ENCODE results near the gene CAMSAP1. TPM values are rescaled to one million over a fixed set of nuclear protein-coding genes. Genes with fewer than 3 reads are reported as not detected.

Gene CAMSAP1
- polyA plus RNA-seq, 4 donors = 1.6 to 6.7 (median 3.2) TPM

- DNase-seq = no peak
- Histone ChIP-seq H3K36me3 (ENCODE audit: control insufficient read depth in 3 of 3, insufficient read depth in 2 of 3, low read depth in 1 of 3, low read length in 3 of 3) (peaks cover 0 to 25% (median 3%) of the 10 kb centered on the region in 3 donors), H3K9me3 (ENCODE audit: control insufficient read depth in 2 of 2, insufficient read depth in 1 of 2, low read depth in 1 of 2, low read length in 1 of 2) (no peaks in the 10 kb centered on the region), H3K4me1 (ENCODE audit: control insufficient read depth in 3 of 3, insufficient read depth in 2 of 3, low read depth in 1 of 3, low read length in 2 of 3) (no peaks in the 10 kb centered on the region), H3K4me3 (ENCODE audit: low read depth in 1 of 3, low read length in 3 of 3) (no peak overlapping the region), H3K27ac (ENCODE audit: low read depth in 1 of 3, low read length in 2 of 3) (no peak overlapping the region), H3K27me3 (ENCODE audit: control insufficient read depth in 3 of 3, insufficient read depth in 3 of 3, low read length in 3 of 3) (no peaks in the 10 kb centered on the region)
- 88 to 92% (median 88%) methylated on average over 7 of the region's 7 CpGs for WGBS, 3 donors
- no peak for FAIRE-seq
These were observed 66.8 kb downstream of the CAMSAP1 start for GRCh38 chr9:135840539-135840938.

DNA sequence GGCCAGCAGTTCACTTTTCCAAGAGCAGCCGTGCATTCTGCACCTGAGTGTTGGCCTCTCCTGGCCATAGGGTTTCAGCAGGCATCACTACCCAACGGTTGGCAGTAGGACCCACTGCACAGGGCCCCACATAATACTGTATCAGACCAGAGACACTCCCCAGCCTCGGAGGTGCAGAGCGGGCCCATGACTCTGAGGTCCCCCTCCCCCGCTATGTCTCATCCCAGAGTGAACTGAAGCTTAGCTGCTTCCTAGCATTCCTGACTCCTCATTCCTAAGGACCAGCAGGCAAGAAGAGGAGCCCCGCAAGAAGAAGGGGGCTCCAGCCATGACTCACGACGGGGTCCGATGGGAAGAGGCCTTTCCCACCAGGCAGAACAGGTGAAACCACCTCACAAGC lies 67.2 kb downstream of the CAMSAP1 start:
- no peak overlapping the region for H3K27ac ChIP-seq (ENCODE audit: low read depth in 1 of 3, low read length in 2 of 3)

GRCh38 chr9:135839516-135839915 lies 67.8 kb downstream of the CAMSAP1 start:
- no peaks in the 10 kb centered on the region for H3K9me3 ChIP-seq (ENCODE audit: control insufficient read depth in 2 of 2, insufficient read depth in 1 of 2, low read depth in 1 of 2, low read length in 1 of 2)
- no peak overlapping the region for H3K27ac ChIP-seq (ENCODE audit: low read depth in 1 of 3, low read length in 2 of 3)
- H3K27me3 ChIP-seq (ENCODE audit: control insufficient read depth in 3 of 3, insufficient read depth in 3 of 3, low read length in 3 of 3) = no peaks in the 10 kb centered on the region
- 95 to 98% (median 98%) methylated on average over 11 of the region's 11 CpGs for WGBS, 3 donors
- H3K36me3 ChIP-seq (ENCODE audit: control insufficient read depth in 3 of 3, insufficient read depth in 2 of 3, low read depth in 1 of 3, low read length in 3 of 3) = peaks cover 0 to 27% (median 3%) of the 10 kb centered on the region in 3 donors
- DNase-seq (no peak), FAIRE-seq (no peak)
- H3K4me1 ChIP-seq (ENCODE audit: control insufficient read depth in 3 of 3, insufficient read depth in 2 of 3, low read depth in 1 of 3, low read length in 2 of 3) = no peaks in the 10 kb centered on the region
- H3K4me3 ChIP-seq (ENCODE audit: low read depth in 1 of 3, low read length in 3 of 3) = no peak overlapping the region

More for the DNA sequence above, 67.2 kb downstream of the CAMSAP1 start:
- H3K4me3 ChIP-seq (ENCODE audit: low read depth in 1 of 3, low read length in 3 of 3) = no peak overlapping the region
- 95 to 96% (median 96%) methylated on average over 9 of the region's 9 CpGs for WGBS, 3 donors
- DNase-seq = no peak
- H3K27me3 ChIP-seq (ENCODE audit: control insufficient read depth in 3 of 3, insufficient read depth in 3 of 3, low read length in 3 of 3) = no peaks in the 10 kb centered on the region
- no peak for FAIRE-seq
- H3K4me1 ChIP-seq (ENCODE audit: control insufficient read depth in 3 of 3, insufficient read depth in 2 of 3, low read depth in 1 of 3, low read length in 2 of 3) = no peaks in the 10 kb centered on the region
- peaks cover 0 to 25% (median 3%) of the 10 kb centered on the region in 3 donors for H3K36me3 ChIP-seq (ENCODE audit: control insufficient read depth in 3 of 3, insufficient read depth in 2 of 3, low read depth in 1 of 3, low read length in 3 of 3)
- no peaks in the 10 kb centered on the region for H3K9me3 ChIP-seq (ENCODE audit: control insufficient read depth in 2 of 2, insufficient read depth in 1 of 2, low read depth in 1 of 2, low read length in 1 of 2)

DNA sequence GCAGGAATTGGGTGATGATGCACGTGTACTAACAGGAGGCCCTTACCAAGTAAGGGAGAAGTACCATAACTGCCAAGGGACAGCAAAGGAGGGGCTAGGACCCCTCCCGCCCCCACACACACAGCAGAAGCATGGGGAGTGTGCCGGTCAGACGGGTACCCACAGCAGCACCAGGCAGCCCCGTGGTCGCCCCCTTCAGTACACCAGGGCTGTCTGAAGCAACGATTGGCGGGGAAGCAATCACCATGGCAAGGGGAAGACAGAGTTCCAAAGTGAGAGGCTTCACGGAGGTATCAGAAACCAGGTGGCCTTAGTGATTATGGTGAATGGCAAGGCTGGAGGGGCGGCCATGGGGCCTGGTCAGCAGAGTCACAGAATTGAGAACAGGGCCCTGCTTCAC lies 72.2 kb downstream of the CAMSAP1 start:
- H3K27ac ChIP-seq (ENCODE audit: low read depth in 1 of 3, low read length in 2 of 3) = no peak overlapping the region
- WGBS, 3 donors = 90 to 94% (median 93%) methylated on average over 9 to 10 of the region's 10 CpGs
- FAIRE-seq = no peak

GRCh38 chr9:135833864-135834263 lies 73.5 kb downstream of the CAMSAP1 start:
- no peak overlapping the region for H3K27ac ChIP-seq (ENCODE audit: low read depth in 1 of 3, low read length in 2 of 3)
- peaks cover 0 to 10% (median 0%) of the 10 kb centered on the region in 3 donors for H3K36me3 ChIP-seq (ENCODE audit: control insufficient read depth in 3 of 3, insufficient read depth in 2 of 3, low read depth in 1 of 3, low read length in 3 of 3)
- H3K4me1 ChIP-seq (ENCODE audit: control insufficient read depth in 3 of 3, insufficient read depth in 2 of 3, low read depth in 1 of 3, low read length in 2 of 3) = no peaks in the 10 kb centered on the region
- no peak overlapping the region for H3K4me3 ChIP-seq (ENCODE audit: low read depth in 1 of 3, low read length in 3 of 3)
- no peak for DNase-seq
- 80 to 94% (median 91%) methylated on average over 3 of the region's 3 CpGs for WGBS, 3 donors
- H3K27me3 ChIP-seq (ENCODE audit: control insufficient read depth in 3 of 3, insufficient read depth in 3 of 3, low read length in 3 of 3) = no peaks in the 10 kb centered on the region
- peaks cover 0 to 7% of the 10 kb centered on the region in 2 donors for H3K9me3 ChIP-seq (ENCODE audit: control insufficient read depth in 2 of 2, insufficient read depth in 1 of 2, low read depth in 1 of 2, low read length in 1 of 2)
- no peak for FAIRE-seq

More for the DNA sequence above, 72.2 kb downstream of the CAMSAP1 start:
- Histone ChIP-seq H3K9me3 (ENCODE audit: control insufficient read depth in 2 of 2, insufficient read depth in 1 of 2, low read depth in 1 of 2, low read length in 1 of 2) (no peaks in the 10 kb centered on the region), H3K36me3 (ENCODE audit: control insufficient read depth in 3 of 3, insufficient read depth in 2 of 3, low read depth in 1 of 3, low read length in 3 of 3) (peaks cover 0 to 14% (median 0%) of the 10 kb centered on the region in 3 donors), H3K4me3 (ENCODE audit: low read depth in 1 of 3, low read length in 3 of 3) (no peak overlapping the region), H3K4me1 (ENCODE audit: control insufficient read depth in 3 of 3, insufficient read depth in 2 of 3, low read depth in 1 of 3, low read length in 2 of 3) (no peaks in the 10 kb centered on the region), H3K27me3 (ENCODE audit: control insufficient read depth in 3 of 3, insufficient read depth in 3 of 3, low read length in 3 of 3) (no peaks in the 10 kb centered on the region)
- DNase-seq = no peak

- Histone ChIP-seq H3K9me3 (ENCODE audit: control insufficient read depth in 2 of 2, insufficient read depth in 1 of 2, low read depth in 1 of 2, low read length in 1 of 2) (peaks cover 0 to 16% of the 10 kb centered on the region in 2 donors), H3K27me3 (ENCODE audit: control insufficient read depth in 3 of 3, insufficient read depth in 3 of 3, low read length in 3 of 3) (no peaks in the 10 kb centered on the region), H3K4me3 (ENCODE audit: low read depth in 1 of 3, low read length in 3 of 3) (no peak overlapping the region), H3K27ac (ENCODE audit: low read depth in 1 of 3, low read length in 2 of 3) (no peak overlapping the region), H3K36me3 (ENCODE audit: control insufficient read depth in 3 of 3, insufficient read depth in 2 of 3, low read depth in 1 of 3, low read length in 3 of 3) (peaks cover 2 to 25% (median 4%) of the 10 kb centered on the region in 3 donors), H3K4me1 (ENCODE audit: control insufficient read depth in 3 of 3, insufficient read depth in 2 of 3, low read depth in 1 of 3, low read length in 2 of 3) (no peaks in the 10 kb centered on the region)
- 82 to 96% (median 92%) methylated on average over 1 of the region's 1 CpG for WGBS, 3 donors
- DNase-seq (no peak), FAIRE-seq (no peak)
These were observed 76.8 kb downstream of the CAMSAP1 start for GRCh38 chr9:135830496-135830895.

- Histone ChIP-seq H3K9me3 (ENCODE audit: control insufficient read depth in 2 of 2, insufficient read depth in 1 of 2, low read depth in 1 of 2, low read length in 1 of 2) (peaks cover 0 to 16% of the 10 kb centered on the region in 2 donors), H3K36me3 (ENCODE audit: control insufficient read depth in 3 of 3, insufficient read depth in 2 of 3, low read depth in 1 of 3, low read length in 3 of 3) (peaks cover 2 to 25% (median 4%) of the 10 kb centered on the region in 3 donors), H3K27ac (ENCODE audit: low read depth in 1 of 3, low read length in 2 of 3) (no peak overlapping the region), H3K27me3 (ENCODE audit: control insufficient read depth in 3 of 3, insufficient read depth in 3 of 3, low read length in 3 of 3) (no peaks in the 10 kb centered on the region), H3K4me3 (ENCODE audit: low read depth in 1 of 3, low read length in 3 of 3) (no peak overlapping the region), H3K4me1 (ENCODE audit: control insufficient read depth in 3 of 3, insufficient read depth in 2 of 3, low read depth in 1 of 3, low read length in 2 of 3) (no peaks in the 10 kb centered on the region)
- no peak for DNase-seq
- 94 to 98% (median 96%) methylated on average over 5 of the region's 5 CpGs for WGBS, 3 donors
- no peak for FAIRE-seq
These were observed 78.7 kb downstream of the CAMSAP1 start for GRCh38 chr9:135828656-135829055.

DNA sequence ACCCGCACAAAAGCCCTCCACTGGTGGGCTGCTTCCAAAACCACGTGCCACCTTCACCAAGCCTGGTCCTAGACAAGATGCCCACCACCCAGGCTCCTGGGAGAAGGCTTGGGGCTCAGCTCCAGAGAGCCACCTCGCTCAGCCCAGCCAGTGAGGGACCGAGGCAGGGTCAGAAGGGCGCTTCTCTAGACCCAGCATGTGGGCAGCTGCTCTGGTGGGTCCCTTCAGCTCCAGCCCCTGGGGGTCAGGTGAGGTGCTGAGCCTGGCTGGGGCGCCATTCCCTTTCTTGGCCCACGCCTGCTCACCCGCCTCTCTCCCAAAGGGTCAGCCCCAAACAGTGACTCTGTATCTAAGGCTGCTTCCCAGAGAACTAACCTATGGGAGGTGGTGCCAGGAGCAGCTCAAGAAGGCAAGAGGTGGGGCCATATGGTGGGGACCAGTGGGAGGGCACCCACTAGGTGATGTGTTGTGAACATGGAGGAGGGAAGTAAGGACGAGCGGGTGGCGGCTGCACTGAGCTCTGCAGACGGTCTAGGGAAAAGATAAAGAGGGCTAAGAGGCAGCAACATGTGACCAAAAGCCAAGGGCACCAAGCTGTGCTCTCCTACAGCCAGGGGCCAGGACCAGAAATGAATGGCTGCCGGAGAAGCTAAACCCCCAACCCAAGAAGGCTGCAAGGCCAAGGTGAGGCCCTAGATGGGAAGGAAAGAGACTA lies 79.3 kb downstream of the CAMSAP1 start:
- Histone ChIP-seq H3K4me3 (ENCODE audit: low read depth in 1 of 3, low read length in 3 of 3) (no peak overlapping the region), H3K36me3 (ENCODE audit: control insufficient read depth in 3 of 3, insufficient read depth in 2 of 3, low read depth in 1 of 3, low read length in 3 of 3) (peaks cover 4 to 30% (median 4%) of the 10 kb centered on the region in 3 donors), H3K4me1 (ENCODE audit: control insufficient read depth in 3 of 3, insufficient read depth in 2 of 3, low read depth in 1 of 3, low read length in 2 of 3) (no peaks in the 10 kb centered on the region), H3K27me3 (ENCODE audit: control insufficient read depth in 3 of 3, insufficient read depth in 3 of 3, low read length in 3 of 3) (no peaks in the 10 kb centered on the region), H3K27ac (ENCODE audit: low read depth in 1 of 3, low read length in 2 of 3) (no peak overlapping the region), H3K9me3 (ENCODE audit: control insufficient read depth in 2 of 2, insufficient read depth in 1 of 2, low read depth in 1 of 2, low read length in 1 of 2) (peaks cover 0 to 16% of the 10 kb centered on the region in 2 donors)
- DNase-seq = no peak
- no peak for FAIRE-seq
- WGBS, 3 donors = 96 to 97% (median 96%) methylated on average over 13 of the region's 13 CpGs
